CD4-positive, alpha-beta T cell (primary cell): ENCODE measurements around the gene OTOA. TPM values are rescaled to one million over a fixed set of nuclear protein-coding genes. Genes with fewer than 3 reads are reported as not detected.

ENCODE experiments used
- ATAC-seq: fragments of 200-7000 bp; cut with Tn5 transposase; one replicate; pipeline ENCODE4 v1.10.0; 2022; ENCODE audit warnings: mild to moderate bottlenecking; ENCODE audit not compliant: poor library complexity
- CTCF ChIA-PET: fragments of 350-600 bp; sonication (Branson Sonifier 250); formaldehyde crosslinking; loops from one replicate; lab custom pipeline; 2021; ENCODE audit warnings: antibody characterized with exemption, inconsistent platforms; lab: Charles Lee
- POLR2A ChIA-PET: fragments of 350-600 bp; sonication (Branson Sonifier 250); formaldehyde crosslinking; loops from one replicate; lab custom pipeline; 2021; ENCODE audit warnings: antibody characterized with exemption, inconsistent platforms; lab: Charles Lee
- DNase-seq, 14 experiments: peaks; one replicate each; pipeline ENCODE4 v3.0.0-alpha.2; 2013 to 2020; ENCODE audit warnings: mixed read lengths in 2 of 14
- H3K27ac ChIP-seq, 2 donors: one replicate each; pipeline versions ENCODE4 v1.5.1 to v1.7.0; 2013; ENCODE audit warnings: low read length in 2 of 2, low read depth in 1 of 2, mild to moderate bottlenecking in 1 of 2
- H3K27me3 ChIP-seq, 2 experiments: 1 replicate in 1 of 2; 2 replicates in 1 of 2; pipeline versions ENCODE4 v1.6.1 to v1.7.0; 2013; ENCODE audit warnings: low read length in 2 of 2, control low read depth in 1 of 2, mild to moderate bottlenecking in 1 of 2, moderate library complexity in 1 of 2; ENCODE audit not compliant: insufficient read depth in 2 of 2, control insufficient read depth in 1 of 2
- H3K36me3 ChIP-seq: one replicate; pipeline ENCODE4 v1.6.1; 2013; ENCODE audit warnings: low read length, control low read depth; ENCODE audit not compliant: insufficient read depth
- H3K4me1 ChIP-seq: one replicate; pipeline ENCODE4 v1.6.1; 2013; ENCODE audit warnings: low read length, control low read depth; ENCODE audit not compliant: insufficient read depth
- H3K4me3 ChIP-seq: one replicate; pipeline ENCODE4 v1.5.1; 2013; ENCODE audit warnings: mild to moderate bottlenecking, low read length, moderate library complexity
- H3K9me3 ChIP-seq, 2 experiments: 1 replicate in 1 of 2; 2 replicates in 1 of 2; pipeline versions ENCODE4 v1.6.1 to v1.7.0; 2013; ENCODE audit warnings: low read length in 2 of 2, mild to moderate bottlenecking in 2 of 2, control low read depth in 1 of 2, moderate library complexity in 1 of 2; ENCODE audit not compliant: control insufficient read depth in 1 of 2, insufficient read depth in 1 of 2
- H3K27ac Mint-ChIP-seq: one replicate; pipeline ENCODE4 v1.8.0; 2020; ENCODE audit warnings: mixed read lengths
- H3K27me3 Mint-ChIP-seq: one replicate; pipeline ENCODE4 v1.8.0; 2021; ENCODE audit warnings: mixed read lengths
- H3K36me3 Mint-ChIP-seq: one replicate; pipeline ENCODE4 v1.8.0; 2021; ENCODE audit warnings: low read depth, mixed read lengths
- H3K4me1 Mint-ChIP-seq: one replicate; pipeline ENCODE4 v1.8.0; 2021; ENCODE audit warnings: low read depth, mixed read lengths
- H3K4me3 Mint-ChIP-seq: one replicate; pipeline ENCODE4 v1.8.0; 2020; ENCODE audit warnings: mild to moderate bottlenecking, mixed read lengths
- H3K9me3 Mint-ChIP-seq: one replicate; pipeline ENCODE4 v1.8.0; 2020; ENCODE audit warnings: mixed read lengths
- intact Hi-C, 2 experiments: fragments of 100-400 bp; cut with DNase I in 1 of 2; cut with micrococcal nuclease in 1 of 2; formaldehyde crosslinking; loops; one replicate each; pipeline versions ENCODE4 v1.15.1 to v1.9.0; 2023 to 2025; cut with DNase I, micrococcal nuclease
- total RNA-seq, 174 experiments: library from RNA in 2 of 174; stranded (reverse) in 2 of 174; gene quantifications; one replicate each; pipeline ENCODE4 v1.2.3 and lab custom pipeline; 2021 to 2026
- TF ChIP-seq, protein P1 (sequence below): fragments of 200-600 bp; IDR thresholded peaks from one replicate; pipeline ENCODE4 v1.8.0; 2022; ENCODE audit warnings: antibody characterized with exemption, mild to moderate bottlenecking

OTOA gene
- total RNA-seq, 2 experiments from 2014 or later: 0.19 TPM; not detected in 1

DNA sequence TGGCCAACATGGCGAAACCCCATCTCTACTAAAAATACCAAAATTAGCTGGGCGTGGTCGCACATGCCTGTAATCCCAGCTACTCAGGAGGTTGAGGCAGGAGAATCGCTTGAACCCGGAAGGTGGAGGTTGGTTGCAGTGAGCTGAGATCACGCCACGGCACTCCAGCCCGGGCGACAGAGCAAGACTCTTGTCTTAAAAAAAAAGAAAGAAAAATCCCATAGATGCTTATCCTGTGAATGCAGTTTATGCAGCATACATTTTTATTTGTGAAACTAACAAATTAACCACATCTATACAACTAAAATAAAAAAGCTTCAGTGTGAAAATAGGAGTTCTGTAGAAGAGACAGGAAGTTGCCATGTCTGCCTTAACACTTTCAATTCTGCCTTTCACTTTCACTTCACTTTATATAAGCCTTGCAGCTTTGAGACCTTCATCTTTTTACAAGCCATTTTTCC is 18.5 kb upstream of the OTOA start:
- Mint-ChIP-seq H3K27ac (peak overlapping the region; percentile 91), H3K4me1 (peaks cover 58% of the 10 kb centered on the region), H3K4me3 (peak overlapping the region; percentile 81), H3K9me3 (no peaks in the 10 kb centered on the region), H3K27me3 (no peaks in the 10 kb centered on the region), H3K36me3 (peaks cover 4% of the 10 kb centered on the region)
- peak in 10 of 14 experiments; percentile 15 to 89 (median 40) for DNase-seq
- Histone ChIP-seq H3K27me3 (no peaks in the 10 kb centered on the region), H3K9me3 (no peaks in the 10 kb centered on the region), H3K4me3 (peak overlapping the region; percentile 54), H3K27ac (peak overlapping the region; percentile 66 to 82), H3K36me3 (no peaks in the 10 kb centered on the region), H3K4me1 (peaks cover 53% of the 10 kb centered on the region)
- intact Hi-C loops: loop anchor here (1.0 to 10.0 kb wide), 3 partner anchors 46 to 650 kb away; partner anchors contain the start of genes METTL9 (in 1 of the 2) and POLR3E (in 1 of the 2)
- TF ChIP-seq, protein P1, sequence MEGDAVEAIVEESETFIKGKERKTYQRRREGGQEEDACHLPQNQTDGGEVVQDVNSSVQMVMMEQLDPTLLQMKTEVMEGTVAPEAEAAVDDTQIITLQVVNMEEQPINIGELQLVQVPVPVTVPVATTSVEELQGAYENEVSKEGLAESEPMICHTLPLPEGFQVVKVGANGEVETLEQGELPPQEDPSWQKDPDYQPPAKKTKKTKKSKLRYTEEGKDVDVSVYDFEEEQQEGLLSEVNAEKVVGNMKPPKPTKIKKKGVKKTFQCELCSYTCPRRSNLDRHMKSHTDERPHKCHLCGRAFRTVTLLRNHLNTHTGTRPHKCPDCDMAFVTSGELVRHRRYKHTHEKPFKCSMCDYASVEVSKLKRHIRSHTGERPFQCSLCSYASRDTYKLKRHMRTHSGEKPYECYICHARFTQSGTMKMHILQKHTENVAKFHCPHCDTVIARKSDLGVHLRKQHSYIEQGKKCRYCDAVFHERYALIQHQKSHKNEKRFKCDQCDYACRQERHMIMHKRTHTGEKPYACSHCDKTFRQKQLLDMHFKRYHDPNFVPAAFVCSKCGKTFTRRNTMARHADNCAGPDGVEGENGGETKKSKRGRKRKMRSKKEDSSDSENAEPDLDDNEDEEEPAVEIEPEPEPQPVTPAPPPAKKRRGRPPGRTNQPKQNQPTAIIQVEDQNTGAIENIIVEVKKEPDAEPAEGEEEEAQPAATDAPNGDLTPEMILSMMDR: no peak
- CTCF ChIA-PET: interaction anchor here (12.8 kb wide), 1 partner anchor 11 kb away, joined by 90 read pairs; no protein-coding TSS in a partner anchor
- ATAC-seq: peak; percentile 57
- POLR2A ChIA-PET: interaction anchor here (0.7 to 2.3 kb wide), 18 partner anchors 8 to 546 kb away, joined by 3 to 22 read pairs (median 4); partner anchors contain the start of gene METTL9

DNA sequence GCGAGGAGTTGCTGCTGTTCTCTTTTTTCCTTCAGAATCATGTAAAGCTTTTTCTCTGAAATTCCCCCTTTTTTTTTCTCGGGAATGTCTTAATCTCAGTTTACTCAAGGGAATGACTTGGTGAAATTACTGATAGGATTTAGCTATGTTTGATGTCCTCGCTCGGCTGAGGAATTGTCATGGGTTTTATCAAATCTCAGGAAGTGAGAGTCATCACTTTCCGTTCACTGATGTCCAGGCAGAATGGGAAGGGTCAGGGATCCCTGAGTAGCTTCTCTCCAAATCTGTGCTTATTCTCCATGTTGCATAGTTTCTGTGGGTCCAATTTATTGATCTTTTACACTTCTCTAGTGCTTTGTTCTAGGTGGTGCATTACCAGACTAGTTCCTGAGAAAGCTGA is 17.7 kb upstream of the OTOA start:
- no peaks in the 10 kb centered on the region for H3K9me3 ChIP-seq
- H3K36me3 ChIP-seq: no peaks in the 10 kb centered on the region
- ChIA-PET POLR2A (interaction anchor here (0.8 to 2.3 kb wide), 13 partner anchors 9 to 545 kb away, joined by 3 to 22 read pairs (median 6); partner anchors contain the start of gene METTL9), CTCF (interaction anchor here (12.8 kb wide), 1 partner anchor 11 kb away, joined by 90 read pairs; no protein-coding TSS in a partner anchor)
- H3K4me3 Mint-ChIP-seq: peak overlapping the region; percentile 81
- H3K9me3 Mint-ChIP-seq: no peaks in the 10 kb centered on the region
- H3K4me1 Mint-ChIP-seq: peaks cover 56% of the 10 kb centered on the region
- peak overlapping the region; percentile 91 for H3K27ac Mint-ChIP-seq
- H3K27me3 Mint-ChIP-seq: no peaks in the 10 kb centered on the region
- DNase-seq (peak in 1 of 14 experiments; percentile 26), ATAC-seq (no peak)
- H3K27me3 ChIP-seq: no peaks in the 10 kb centered on the region
- H3K36me3 Mint-ChIP-seq: no peaks in the 10 kb centered on the region
- TF ChIP-seq, protein P1: no peak
- H3K27ac ChIP-seq: peak overlapping the region; percentile 66 to 82
- H3K4me1 ChIP-seq: peaks cover 58% of the 10 kb centered on the region
- H3K4me3 ChIP-seq: peak overlapping the region; percentile 54
- intact Hi-C loops: loop anchor here in 1 of 2 experiments (10.0 kb wide), 1 partner anchor 649 kb away; the partner anchor contains the start of gene POLR3E

DNA sequence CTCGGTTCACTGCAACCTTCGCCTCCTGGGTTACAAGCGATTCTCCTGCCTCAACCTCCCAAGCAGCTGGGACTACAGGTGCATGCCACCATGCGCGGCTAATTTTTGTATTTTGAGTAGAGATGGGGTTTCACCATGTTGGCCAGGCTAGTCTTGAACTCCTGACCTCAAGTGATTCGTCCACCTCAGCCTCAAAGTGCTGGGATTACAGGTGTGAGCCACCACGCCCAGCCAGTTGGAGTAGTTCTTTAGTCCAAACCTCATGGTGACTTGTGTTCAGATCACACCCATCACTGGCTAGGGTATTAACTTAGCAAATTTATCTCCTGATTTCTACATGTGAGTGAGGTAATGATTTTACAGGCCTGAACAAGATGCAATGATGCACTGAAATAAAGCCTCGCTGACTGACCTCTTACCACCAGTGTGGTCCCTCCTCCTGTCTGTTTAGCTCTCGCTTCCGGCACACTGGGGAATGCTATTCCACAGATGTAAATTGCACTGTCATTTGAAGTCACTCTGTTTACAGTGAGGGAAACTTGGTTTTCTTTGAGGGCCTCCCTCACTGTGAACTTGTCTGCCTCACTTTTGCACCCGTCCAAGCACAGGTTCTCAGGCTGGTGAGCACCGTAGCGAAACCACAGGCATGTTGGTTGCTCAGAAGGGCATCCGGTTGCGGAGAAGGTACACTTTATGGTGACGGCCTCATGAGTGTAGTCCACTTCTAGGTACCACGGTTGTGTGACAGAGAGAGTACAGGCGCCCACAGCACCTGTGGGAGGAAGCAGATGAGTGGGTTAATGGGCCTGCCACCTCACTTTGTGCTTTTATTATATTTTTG is 16.8 kb upstream of the OTOA start:
- Histone ChIP-seq H3K27ac (peak overlapping the region; percentile 66 to 82), H3K4me3 (peak overlapping the region; percentile 6), H3K36me3 (no peaks in the 10 kb centered on the region), H3K9me3 (no peaks in the 10 kb centered on the region), H3K27me3 (no peaks in the 10 kb centered on the region), H3K4me1 (peaks cover 59% of the 10 kb centered on the region)
- Mint-ChIP-seq H3K27me3 (no peaks in the 10 kb centered on the region), H3K4me1 (peaks cover 56% of the 10 kb centered on the region), H3K36me3 (no peaks in the 10 kb centered on the region), H3K9me3 (no peaks in the 10 kb centered on the region), H3K27ac (peak overlapping the region; percentile 91), H3K4me3 (peak overlapping the region; percentile 75)
- TF ChIP-seq, protein P1: no peak
- ChIA-PET CTCF (interaction anchor here (0.6 to 12.8 kb wide), 2 partner anchors 10 to 49 kb away, joined by 3 to 90 read pairs; no protein-coding TSS in a partner anchor), POLR2A (interaction anchor here (0.9 to 2.3 kb wide), 6 partner anchors 11 to 542 kb away, joined by 3 to 16 read pairs (median 6); partner anchors contain the start of gene METTL9)
- intact Hi-C loops: loop anchor here in 1 of 2 experiments (10.0 kb wide), 1 partner anchor 648 kb away; the partner anchor contains the start of gene POLR3E
- peak; percentile 79 for ATAC-seq
- peak; percentile 50 to 90 (median 68) for DNase-seq
